ENCODE results near the gene RETREG1. TPM values are rescaled to one million over a fixed set of nuclear protein-coding genes. Genes with fewer than 3 reads are reported as not detected.
"Not testable (repeated sequence)": the region's sequence is repeated elsewhere in the genome, so short reads cannot be mapped to it uniquely, and the experiment has no call there.

Gene RETREG1
- total RNA-seq, 1 donor from 2014 or later: 105 TPM

DNA sequence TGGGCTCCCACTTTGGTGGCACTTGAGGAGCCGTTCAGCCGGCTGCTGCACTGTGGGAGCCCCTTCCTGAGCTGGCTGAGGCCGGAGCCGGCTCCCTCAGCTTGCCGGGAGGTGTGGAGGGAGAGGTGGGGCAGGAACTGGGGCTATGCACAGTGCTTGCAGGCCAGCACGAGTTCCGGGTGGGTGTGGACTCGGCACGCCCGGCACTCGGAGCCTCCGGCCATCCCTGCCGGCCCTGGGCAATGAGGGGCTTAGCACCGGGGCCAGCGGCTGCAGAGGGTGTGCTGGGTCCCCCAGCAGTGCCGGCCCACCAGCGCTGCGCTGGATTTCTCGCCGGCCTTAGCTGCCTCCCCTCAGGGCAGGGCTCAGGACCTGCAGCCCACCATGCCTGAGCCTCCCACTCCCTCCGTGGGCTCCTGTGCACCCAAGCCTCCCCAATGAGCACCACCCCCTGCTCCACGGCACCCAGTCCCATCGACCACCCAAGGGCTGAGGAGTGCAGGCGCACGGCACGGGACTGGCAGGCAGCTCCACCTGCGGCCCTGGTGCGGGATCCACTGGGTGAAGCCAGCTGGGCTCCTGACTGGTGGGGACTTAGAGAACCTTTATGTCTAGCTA, 180.6 kb downstream of the RETREG1 start:
- intact Hi-C loops (cut with DNase I); DNase-seq (ENCODE audit: low spot score): not testable (repeated sequence)

DNA sequence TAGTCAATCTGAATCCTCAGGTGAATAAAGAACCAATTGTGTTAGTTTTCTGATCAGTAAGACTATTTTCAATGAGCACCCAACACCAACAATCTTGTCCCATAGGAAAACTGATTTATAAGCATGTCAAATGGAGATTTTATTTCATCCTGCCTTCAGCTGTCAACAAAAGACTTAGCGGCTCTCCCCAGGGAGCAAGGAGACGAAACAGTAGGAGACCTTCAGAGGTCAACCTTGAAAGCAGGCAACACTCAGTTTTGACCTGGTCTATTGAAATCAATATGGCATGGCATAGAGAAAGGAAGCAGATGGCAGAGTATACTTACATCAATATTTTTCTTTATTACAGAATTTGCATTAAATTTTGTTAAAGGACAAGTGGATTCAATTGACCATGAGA, 185.3 kb downstream of the RETREG1 start:
- intact Hi-C loops (cut with DNase I): no loop called here
- DNase-seq (ENCODE audit: low spot score): no peak

DNA sequence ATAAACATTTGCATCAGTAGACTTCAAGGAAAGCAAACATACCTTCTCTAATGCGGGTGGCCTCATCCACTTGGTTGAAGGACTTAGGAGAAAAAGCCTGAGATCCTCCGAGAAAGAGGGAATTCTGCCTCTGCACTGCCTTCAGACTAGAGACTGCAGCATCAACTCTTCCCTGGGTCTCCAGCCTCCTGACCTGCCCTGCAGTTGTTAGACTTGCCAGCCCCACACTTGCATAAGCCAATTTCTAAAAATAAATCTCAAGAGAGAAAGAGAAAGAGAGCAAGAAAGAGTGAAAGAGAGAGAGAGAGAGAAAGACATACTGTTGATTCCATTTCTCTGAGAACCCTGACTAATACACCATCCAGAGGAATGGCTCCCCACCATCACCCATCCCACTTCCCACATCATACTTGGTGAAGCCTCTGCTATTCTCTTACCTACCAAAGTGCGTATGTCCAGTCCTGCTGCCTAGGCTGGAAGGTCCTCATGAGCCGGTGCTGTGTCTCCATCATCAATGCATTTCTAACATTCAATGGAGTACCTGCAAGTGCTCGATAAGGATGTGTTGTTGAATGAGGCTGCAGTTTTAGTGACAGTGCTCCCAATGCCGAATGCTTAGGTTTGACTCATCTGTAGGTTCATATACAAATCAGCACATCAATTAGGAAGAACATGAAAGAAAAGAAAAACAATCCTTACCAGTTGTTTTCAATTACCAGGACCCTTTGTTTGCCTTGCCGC, 186.3 kb downstream of the RETREG1 start:
- DNase-seq (ENCODE audit: low spot score): no peak
- intact Hi-C loops (cut with DNase I): no loop called here

DNA sequence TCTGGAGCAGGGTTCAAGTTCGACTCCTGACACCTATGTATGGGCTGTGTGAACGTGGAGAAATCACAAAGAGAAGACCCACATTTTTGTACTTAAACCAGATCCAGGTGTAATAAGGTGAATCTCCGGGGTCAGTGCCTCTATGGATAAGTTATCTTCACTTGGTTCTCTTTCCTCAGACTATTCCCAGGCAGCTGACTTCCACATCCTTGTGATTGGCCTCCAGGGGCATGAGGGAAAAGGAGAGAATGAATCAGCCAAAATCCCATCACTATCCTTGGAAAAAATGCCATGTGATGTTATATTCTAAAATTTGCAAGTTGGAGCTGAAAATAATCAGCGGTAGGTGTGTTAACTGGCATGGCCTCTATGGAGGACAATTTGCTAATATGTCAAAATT, 188.4 kb downstream of the RETREG1 start:
- DNase-seq (ENCODE audit: low spot score): no peak
- intact Hi-C loops (cut with DNase I): no loop called here

DNA sequence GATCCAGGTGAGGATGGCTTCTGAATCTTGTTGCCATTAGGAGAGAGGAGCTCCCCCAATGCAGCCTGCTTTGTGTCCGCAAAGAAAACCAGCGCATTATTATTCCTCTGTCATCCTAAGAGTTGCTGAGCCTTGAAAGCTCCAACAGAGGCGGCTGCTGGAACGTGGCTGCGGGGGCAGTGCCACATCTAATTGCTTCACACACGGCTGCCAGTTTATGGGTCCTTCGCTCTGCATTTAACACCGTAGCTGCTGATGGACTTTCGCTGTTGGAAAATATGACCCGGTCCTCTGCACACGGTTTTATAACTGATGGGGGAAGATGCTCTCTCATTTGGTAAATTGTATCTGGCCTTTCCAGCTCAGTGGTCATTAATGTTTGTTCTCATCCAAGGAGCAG, 189.2 kb downstream of the RETREG1 start:
- intact Hi-C loops (cut with DNase I): no loop called here
- DNase-seq (ENCODE audit: low spot score): no peak

Other genes starting within 250 kb of the RETREG1 start
- gene ZNF622, start 151.2 kb downstream of the RETREG1 start, total RNA-seq: 49.0 TPM